Activated T-helper 2 cell treated with anti-CD3 and anti-CD28 coated beads, Interferon-gamma antibody, Interleukin-2, Interleukin-4, amounts not matched to agents 10 μg/mL and 5 μg/mL and 100 μg/mL, durations not matched to agents 14 hours and 24 hours and 36 hours (primary cell): ENCODE data around the gene H2BW1. TPM values are rescaled to one million over a fixed set of nuclear protein-coding genes. Genes with fewer than 3 reads are reported as not detected.
"Not testable (repeated sequence)": the region's sequence is repeated elsewhere in the genome, so short reads cannot be mapped to it uniquely, and the experiment has no call there.

ENCODE experiments used
- DNase-seq: peaks from one replicate; pipeline ENCODE4 v3.0.0; 2021; ENCODE audit warnings: low spot score
- H3K27ac Mint-ChIP-seq: one replicate; pipeline ENCODE4 v1.8.0; 2021; ENCODE audit warnings: mixed read lengths
- H3K27me3 Mint-ChIP-seq: one replicate; pipeline ENCODE4 v1.8.0; 2021; ENCODE audit warnings: low read depth, mixed read lengths
- H3K36me3 Mint-ChIP-seq: one replicate; pipeline ENCODE4 v1.8.0; 2021; ENCODE audit warnings: low read depth, mixed read lengths
- H3K4me1 Mint-ChIP-seq: one replicate; pipeline ENCODE4 v1.8.0; 2021; ENCODE audit warnings: low read depth, mixed read lengths
- H3K4me3 Mint-ChIP-seq: one replicate; pipeline ENCODE4 v1.8.0; 2021; ENCODE audit warnings: low read depth, mild to moderate bottlenecking, moderate library complexity, mixed read lengths
- H3K9me3 Mint-ChIP-seq: one replicate; pipeline ENCODE4 v1.8.0; 2021; ENCODE audit warnings: mixed read lengths
- intact Hi-C: fragments of 100-400 bp; cut with micrococcal nuclease; formaldehyde crosslinking; loops from one replicate; pipeline ENCODE4 v1.15.1; 2023
- total RNA-seq: library from RNA; stranded (reverse); gene quantifications from 2 replicates; pipeline ENCODE4 v1.2.3, GENCODE V29; 2022

H2BW1 gene, protein sequence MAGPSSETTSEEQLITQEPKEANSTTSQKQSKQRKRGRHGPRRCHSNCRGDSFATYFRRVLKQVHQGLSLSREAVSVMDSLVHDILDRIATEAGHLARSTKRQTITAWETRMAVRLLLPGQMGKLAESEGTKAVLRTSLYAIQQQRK
- not detected in 2 replicates for total RNA-seq

GRCh38 chrX:104013606-104014005, at the start of gene H2BW1:
Gene H2BW1, minus strand, starts transcription at chrX:104013708. Its CDS starts 132 bp downstream, at chrX:104013576.
- no peaks in the 10 kb centered on the region for H3K4me1 Mint-ChIP-seq
- no peaks in the 10 kb centered on the region for H3K36me3 Mint-ChIP-seq
- DNase-seq, result no peak
- no peaks in the 10 kb centered on the region for H3K27me3 Mint-ChIP-seq
- no peak within 1 kb of the TSS for H3K27ac Mint-ChIP-seq
- H3K4me3 Mint-ChIP-seq, result no peak within 1 kb of the TSS
- intact Hi-C loops, result no loop called here
- no peaks in the 10 kb centered on the region for H3K9me3 Mint-ChIP-seq

DNA sequence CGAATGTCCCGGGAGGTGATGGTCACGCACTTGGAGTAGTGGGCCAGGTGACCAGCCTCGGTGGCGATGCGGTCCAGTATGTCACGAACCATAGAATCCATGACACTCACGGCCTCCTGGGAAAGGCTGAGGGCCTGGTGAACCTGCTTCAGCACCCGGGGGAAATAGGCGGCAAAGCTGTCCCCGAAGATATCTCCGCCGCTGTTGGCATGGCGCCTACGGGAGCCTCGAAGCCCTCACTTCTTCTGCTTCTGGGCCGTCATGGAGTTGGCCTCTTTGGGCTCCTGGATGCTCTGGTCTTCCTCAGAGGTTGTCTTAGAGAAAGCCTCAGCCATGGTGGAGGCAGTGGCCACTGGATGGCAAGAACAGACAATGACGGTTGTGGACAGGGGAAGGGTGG, 49.1 kb upstream of the H2BW1 start:
- not testable (repeated sequence) for DNase-seq

DNA sequence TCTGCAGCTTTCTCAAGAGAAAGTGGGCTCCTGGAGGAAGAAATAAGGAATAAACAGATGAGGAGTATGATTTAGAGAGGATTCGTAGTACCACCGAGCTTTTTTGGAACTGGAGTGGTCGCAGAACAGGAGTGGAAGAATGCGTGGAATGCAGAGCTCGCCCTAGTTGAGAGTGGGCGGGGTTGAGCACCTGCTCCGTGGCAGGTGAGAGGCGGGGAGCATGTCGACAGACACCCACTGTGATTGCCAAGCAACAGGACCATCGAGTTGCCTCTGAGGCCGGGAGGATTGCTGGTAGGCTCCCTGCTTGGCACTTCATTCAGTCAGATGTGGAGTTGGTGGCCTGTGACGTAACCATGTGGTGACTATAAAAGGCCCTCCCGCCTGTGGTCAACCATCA, 41.4 kb upstream of the H2BW1 start:
- H3K27me3 Mint-ChIP-seq, intact Hi-C loops: not testable (repeated sequence)

More for the DNA sequence above, 49.1 kb upstream of the H2BW1 start:
- H3K4me1 Mint-ChIP-seq, H3K4me3 Mint-ChIP-seq, H3K36me3 Mint-ChIP-seq, H3K27me3 Mint-ChIP-seq, H3K9me3 Mint-ChIP-seq, intact Hi-C loops, H3K27ac Mint-ChIP-seq: not testable (repeated sequence)

GRCh38 chrX:104047171-104047570, 33.7 kb upstream of the H2BW1 start:
- H3K4me1 Mint-ChIP-seq, result no peaks in the 10 kb centered on the region
- intact Hi-C loops, result no loop called here
- H3K9me3 Mint-ChIP-seq, result no peaks in the 10 kb centered on the region
- no peak overlapping the region for H3K27ac Mint-ChIP-seq
- H3K27me3 Mint-ChIP-seq, result peaks cover 5% of the 10 kb centered on the region
- H3K36me3 Mint-ChIP-seq, result no peaks in the 10 kb centered on the region
- no peak overlapping the region for H3K4me3 Mint-ChIP-seq
- DNase-seq, result no peak

More for the DNA sequence above, 41.4 kb upstream of the H2BW1 start:
- H3K36me3 Mint-ChIP-seq, H3K9me3 Mint-ChIP-seq, H3K4me3 Mint-ChIP-seq, H3K27ac Mint-ChIP-seq, DNase-seq, H3K4me1 Mint-ChIP-seq: not testable (repeated sequence)

GRCh38 chrX:104045642-104046041, 32.1 kb upstream of the H2BW1 start:
- H3K27ac Mint-ChIP-seq, result no peak overlapping the region
- DNase-seq, result no peak
- H3K9me3 Mint-ChIP-seq, result no peaks in the 10 kb centered on the region
- peaks cover 5% of the 10 kb centered on the region for H3K27me3 Mint-ChIP-seq
- no peaks in the 10 kb centered on the region for H3K36me3 Mint-ChIP-seq
- intact Hi-C loops, result no loop called here
- no peaks in the 10 kb centered on the region for H3K4me1 Mint-ChIP-seq
- no peak overlapping the region for H3K4me3 Mint-ChIP-seq

GRCh38 chrX:104041003-104041402, 27.5 kb upstream of the H2BW1 start:
- no peaks in the 10 kb centered on the region for H3K36me3 Mint-ChIP-seq
- peaks cover 5% of the 10 kb centered on the region for H3K27me3 Mint-ChIP-seq
- H3K27ac Mint-ChIP-seq, result no peak overlapping the region
- DNase-seq, result no peak
- H3K4me1 Mint-ChIP-seq, result no peaks in the 10 kb centered on the region
- H3K9me3 Mint-ChIP-seq, result no peaks in the 10 kb centered on the region
- H3K4me3 Mint-ChIP-seq, result no peak overlapping the region
- intact Hi-C loops, result no loop called here

DNA sequence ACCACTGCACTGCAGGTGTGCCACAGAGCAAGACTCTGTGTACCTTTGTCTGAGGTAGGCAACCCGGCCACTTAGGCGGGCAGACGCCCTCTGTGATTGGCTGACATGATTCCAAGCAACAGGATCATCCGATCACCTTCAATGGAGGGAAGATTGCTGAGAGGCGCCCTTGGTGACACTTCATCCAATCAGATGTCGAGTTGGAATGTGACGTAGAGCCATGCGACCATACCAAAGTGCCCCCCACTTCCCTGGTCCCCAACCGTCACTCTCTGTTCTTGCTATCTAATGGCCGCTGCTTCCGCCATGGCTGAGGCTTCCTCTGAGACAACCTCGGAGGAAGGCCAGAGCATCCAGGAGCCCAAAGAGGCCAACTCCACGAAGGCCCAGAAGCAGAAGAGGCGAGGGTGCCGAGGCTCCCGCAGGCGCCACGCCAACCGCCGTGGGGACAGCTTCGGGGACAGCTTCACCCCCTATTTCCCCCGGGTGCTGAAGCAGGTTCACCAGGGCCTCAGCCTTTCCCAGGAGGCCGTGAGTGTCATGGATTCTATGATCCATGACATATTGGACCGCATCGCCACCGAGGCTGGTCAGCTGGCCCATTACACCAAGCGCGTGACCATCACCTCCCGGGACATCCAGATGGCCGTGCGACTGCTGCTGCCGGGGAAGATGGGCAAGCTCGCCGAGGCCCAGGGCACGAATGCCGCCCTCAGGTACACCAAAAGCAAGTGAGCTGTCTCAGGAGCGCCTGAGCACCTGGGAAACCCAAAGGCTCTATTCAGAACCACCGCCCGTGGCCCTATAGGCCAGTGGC, 26.4 kb upstream of the H2BW1 start, which contains the start of gene H2BW2:
Gene H2BW2, plus strand, starts transcription at position 268 of the 817 bp plus-strand sequence. Its CDS starts 39 bp downstream, at position 307.
- no peak within 1 kb of the TSS for H3K27ac Mint-ChIP-seq

GRCh38 chrX:104018126-104018525, 4.6 kb upstream of the H2BW1 start:
- no peak for DNase-seq
- Mint-ChIP-seq H3K27ac (no peak overlapping the region), H3K36me3 (no peaks in the 10 kb centered on the region), H3K27me3 (no peaks in the 10 kb centered on the region), H3K4me3 (no peak overlapping the region), H3K4me1 (no peaks in the 10 kb centered on the region), H3K9me3 (no peaks in the 10 kb centered on the region)
- intact Hi-C loops, result no loop called here

More for the DNA sequence above, 26.4 kb upstream of the H2BW1 start, which contains the start of gene H2BW2:
- intact Hi-C loops, result no loop called here
- H3K36me3 Mint-ChIP-seq, result no peaks in the 10 kb centered on the region
- no peak within 1 kb of the TSS for H3K4me3 Mint-ChIP-seq
- DNase-seq, result no peak
- H3K9me3 Mint-ChIP-seq, result no peaks in the 10 kb centered on the region
- peaks cover 5% of the 10 kb centered on the region for H3K27me3 Mint-ChIP-seq
- no peaks in the 10 kb centered on the region for H3K4me1 Mint-ChIP-seq

DNA sequence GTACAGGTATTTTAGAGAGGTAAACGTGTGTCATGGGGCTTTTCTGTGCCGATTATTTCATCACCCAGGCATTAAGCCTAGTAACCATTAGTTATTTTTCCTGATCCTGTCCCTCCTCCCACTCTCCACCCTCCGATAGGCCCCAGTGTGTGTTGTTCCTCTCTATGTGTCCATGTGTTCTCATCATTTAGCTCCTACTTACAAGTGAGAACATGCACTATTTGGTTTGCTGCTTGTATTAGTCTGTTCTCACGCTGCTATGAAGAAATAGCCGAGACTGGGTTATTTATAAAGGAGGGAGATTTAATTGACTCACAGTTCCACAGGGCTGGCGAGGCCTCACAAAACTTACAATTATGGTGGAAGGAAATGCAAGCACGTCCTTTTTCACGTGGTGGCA, 2.1 kb upstream of the H2BW1 start:
- H3K27me3 Mint-ChIP-seq, H3K4me3 Mint-ChIP-seq, H3K36me3 Mint-ChIP-seq, DNase-seq, H3K4me1 Mint-ChIP-seq, H3K27ac Mint-ChIP-seq, H3K9me3 Mint-ChIP-seq, intact Hi-C loops: not testable (repeated sequence)

GRCh38 chrX:104013158-104013557, 350 bp downstream of the H2BW1 start:
- Mint-ChIP-seq H3K9me3 (no peaks in the 10 kb centered on the region), H3K27me3 (no peaks in the 10 kb centered on the region), H3K4me1 (no peaks in the 10 kb centered on the region), H3K36me3 (no peaks in the 10 kb centered on the region), H3K27ac (no peak overlapping the region), H3K4me3 (no peak overlapping the region)
- intact Hi-C loops, result no loop called here
- no peak for DNase-seq

DNA sequence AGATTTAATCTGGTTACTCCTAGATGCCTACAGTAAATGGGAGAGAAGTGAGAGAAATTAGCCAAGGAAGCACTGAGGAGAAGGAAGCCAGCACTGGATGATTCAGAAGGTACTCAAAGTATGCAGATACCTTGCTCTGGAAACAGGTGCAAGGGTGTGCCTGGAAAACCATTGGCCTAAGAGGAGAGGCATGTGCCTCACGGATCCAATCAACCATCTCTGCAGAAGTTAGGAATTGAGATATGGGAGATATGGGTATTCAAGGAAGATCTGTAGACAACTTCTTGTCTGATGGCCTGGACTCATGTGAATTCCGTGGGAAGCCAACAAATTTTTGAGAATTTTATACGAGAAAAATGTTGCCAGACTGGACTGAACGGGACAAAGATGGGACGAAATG, 4.7 kb downstream of the H2BW1 start:
- no peaks in the 10 kb centered on the region for H3K27me3 Mint-ChIP-seq
- H3K27ac Mint-ChIP-seq, result no peak overlapping the region
- no peak for DNase-seq
- no peaks in the 10 kb centered on the region for H3K4me1 Mint-ChIP-seq
- H3K4me3 Mint-ChIP-seq, result no peak overlapping the region
- intact Hi-C loops, result no loop called here
- no peaks in the 10 kb centered on the region for H3K36me3 Mint-ChIP-seq
- H3K9me3 Mint-ChIP-seq, result no peaks in the 10 kb centered on the region

GRCh38 chrX:103999234-103999633, 14.3 kb downstream of the H2BW1 start:
- Mint-ChIP-seq H3K4me1 (no peaks in the 10 kb centered on the region), H3K9me3 (no peaks in the 10 kb centered on the region), H3K27me3 (no peaks in the 10 kb centered on the region), H3K27ac (no peak overlapping the region), H3K36me3 (no peaks in the 10 kb centered on the region), H3K4me3 (no peak overlapping the region)
- no peak for DNase-seq
- intact Hi-C loops, result no loop called here

DNA sequence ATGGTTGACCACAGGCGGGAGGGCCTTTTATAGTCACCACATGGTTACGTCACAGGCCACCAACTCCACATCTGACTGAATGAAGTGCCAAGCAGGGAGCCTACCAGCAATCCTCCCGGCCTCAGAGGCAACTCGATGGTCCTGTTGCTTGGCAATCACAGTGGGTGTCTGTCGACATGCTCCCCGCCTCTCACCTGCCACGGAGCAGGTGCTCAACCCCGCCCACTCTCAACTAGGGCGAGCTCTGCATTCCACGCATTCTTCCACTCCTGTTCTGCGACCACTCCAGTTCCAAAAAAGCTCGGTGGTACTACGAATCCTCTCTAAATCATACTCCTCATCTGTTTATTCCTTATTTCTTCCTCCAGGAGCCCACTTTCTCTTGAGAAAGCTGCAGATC, 30.0 kb downstream of the H2BW1 start:
- H3K4me3 Mint-ChIP-seq, H3K36me3 Mint-ChIP-seq, H3K27ac Mint-ChIP-seq, H3K9me3 Mint-ChIP-seq, H3K4me1 Mint-ChIP-seq, DNase-seq, H3K27me3 Mint-ChIP-seq, intact Hi-C loops: not testable (repeated sequence)
